GM21447 (cell line): ENCODE measurements around the gene CGB3.
"Not testable (repeated sequence)": the region's sequence is repeated elsewhere in the genome, so short reads cannot be mapped to it uniquely, and the experiment has no call there.

Source experiments
- ATAC-seq: cut with Tn5 transposase; IDR thresholded peaks from one replicate; pipeline ENCODE4 v1.9.1; 2021; ENCODE audit not compliant: unreplicated experiment

The CGB3 gene

DNA sequence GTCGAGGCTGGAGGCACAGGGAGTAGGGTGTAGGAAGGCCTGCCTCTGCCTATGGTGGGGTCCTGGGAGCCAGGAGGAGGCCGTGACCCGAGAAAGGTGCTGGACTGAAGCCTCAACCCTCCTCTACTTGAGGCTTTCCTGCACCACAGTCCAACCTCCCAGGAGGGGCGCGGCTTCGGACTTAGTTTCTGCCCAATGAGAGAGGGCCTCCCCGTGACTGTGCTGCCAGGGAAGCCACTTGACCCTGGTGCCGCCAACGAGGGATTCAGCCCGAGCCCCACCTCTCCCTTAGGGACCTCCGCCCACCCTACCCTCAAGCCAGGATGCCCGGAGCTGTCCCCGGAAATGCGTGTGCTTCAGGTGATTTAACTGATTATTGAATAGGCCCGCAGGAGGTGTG lies at the start of gene CGB3:
Gene CGB3, minus strand, starts transcription at position 101 of the 400 bp plus-strand sequence. CDS start 362 bp downstream, outside the sequence.
- ATAC-seq: not testable (repeated sequence)

DNA sequence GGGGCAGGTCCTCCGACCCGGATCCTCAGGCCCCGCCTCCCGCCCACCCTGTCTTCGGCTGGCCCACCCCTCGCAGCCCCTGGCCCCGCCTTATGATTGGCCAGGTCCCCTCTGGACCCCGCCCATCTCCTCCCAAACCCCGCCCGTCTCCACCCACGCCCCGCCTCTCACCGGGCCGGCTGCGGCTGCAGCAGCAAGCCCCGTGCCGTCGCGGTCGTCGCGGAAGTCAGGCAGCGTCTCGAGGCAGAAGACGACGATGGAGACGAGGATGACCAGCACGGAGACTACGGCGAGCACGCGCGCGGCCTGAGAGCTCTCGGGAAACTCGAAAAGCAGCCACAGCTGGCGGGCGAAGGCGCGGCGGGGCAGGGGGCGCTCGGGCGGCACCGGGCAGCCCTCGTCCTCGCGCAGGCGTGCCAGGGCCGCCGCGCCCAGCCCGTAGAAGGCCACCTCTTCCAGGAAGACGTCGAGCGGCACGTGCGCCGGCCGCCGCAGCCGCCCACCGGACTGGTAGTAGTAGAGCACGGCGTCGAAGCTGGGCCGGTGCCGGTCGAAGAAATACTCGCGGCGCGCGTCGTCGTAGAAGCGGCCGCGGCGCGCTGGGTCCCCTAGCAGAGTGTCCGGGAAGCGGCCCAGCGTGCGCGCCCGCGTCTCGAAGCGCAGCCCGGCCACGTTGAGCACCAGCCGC lies 47.9 kb upstream of the CGB3 start:
- no peak for ATAC-seq

DNA sequence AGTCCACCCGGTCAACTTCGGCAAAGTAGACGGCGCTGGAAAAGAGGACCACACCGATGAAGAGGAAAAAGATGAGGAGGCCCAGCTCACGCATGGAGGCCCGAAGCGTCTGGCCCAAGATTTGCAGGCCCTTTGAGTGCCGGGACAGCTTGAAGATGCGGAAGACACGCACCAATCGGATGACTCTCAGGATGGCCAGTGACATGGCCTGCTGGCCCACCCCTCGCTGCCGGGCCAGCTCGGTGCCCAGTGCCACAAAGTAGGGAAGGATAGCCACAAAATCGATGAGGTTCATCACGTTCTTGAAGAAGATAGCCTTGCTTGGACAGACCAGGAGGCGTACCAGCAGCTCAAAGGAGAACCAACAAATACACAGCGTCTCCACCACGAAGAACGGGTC lies 46.3 kb upstream of the CGB3 start:
- no peak for ATAC-seq

DNA sequence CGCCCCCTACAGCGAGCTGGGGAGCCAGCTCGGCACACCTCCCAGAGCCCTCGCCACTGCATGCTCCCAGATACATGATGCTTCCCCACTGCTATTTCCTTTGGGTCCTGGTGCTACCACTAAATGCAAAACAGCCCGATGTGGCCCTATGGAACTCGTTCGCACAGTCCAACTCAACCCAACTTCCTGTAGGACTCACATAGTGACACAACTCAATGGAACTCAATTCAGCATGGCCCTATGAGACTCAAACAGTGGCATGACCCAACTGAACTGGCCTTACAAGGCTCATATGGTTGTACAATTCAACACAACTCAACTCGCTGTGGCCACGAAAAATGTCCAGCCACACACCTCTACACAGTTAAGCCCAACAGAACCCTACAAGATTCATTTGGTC lies 44.9 kb upstream of the CGB3 start:
- no peak for ATAC-seq

DNA sequence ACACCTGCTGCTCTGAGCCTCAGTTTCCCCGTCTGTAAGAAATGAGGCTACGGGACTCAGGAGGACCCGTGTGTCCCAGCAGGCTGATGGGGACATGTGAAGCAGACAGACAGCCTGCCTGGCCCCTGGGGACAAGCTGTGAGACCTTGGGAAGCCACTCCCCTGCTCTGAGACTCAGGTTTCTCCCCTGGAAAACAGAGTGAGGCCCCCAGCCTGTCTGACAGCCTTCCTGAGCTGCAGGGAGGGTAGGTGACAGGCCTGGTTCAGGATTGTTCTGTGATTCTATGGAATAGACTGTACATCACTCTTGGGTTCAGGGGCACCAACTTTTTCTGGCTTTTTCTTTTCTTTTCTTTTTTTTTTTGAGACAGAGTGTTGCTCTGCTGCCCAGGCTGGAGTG lies 43.4 kb upstream of the CGB3 start:
- no peak for ATAC-seq

DNA sequence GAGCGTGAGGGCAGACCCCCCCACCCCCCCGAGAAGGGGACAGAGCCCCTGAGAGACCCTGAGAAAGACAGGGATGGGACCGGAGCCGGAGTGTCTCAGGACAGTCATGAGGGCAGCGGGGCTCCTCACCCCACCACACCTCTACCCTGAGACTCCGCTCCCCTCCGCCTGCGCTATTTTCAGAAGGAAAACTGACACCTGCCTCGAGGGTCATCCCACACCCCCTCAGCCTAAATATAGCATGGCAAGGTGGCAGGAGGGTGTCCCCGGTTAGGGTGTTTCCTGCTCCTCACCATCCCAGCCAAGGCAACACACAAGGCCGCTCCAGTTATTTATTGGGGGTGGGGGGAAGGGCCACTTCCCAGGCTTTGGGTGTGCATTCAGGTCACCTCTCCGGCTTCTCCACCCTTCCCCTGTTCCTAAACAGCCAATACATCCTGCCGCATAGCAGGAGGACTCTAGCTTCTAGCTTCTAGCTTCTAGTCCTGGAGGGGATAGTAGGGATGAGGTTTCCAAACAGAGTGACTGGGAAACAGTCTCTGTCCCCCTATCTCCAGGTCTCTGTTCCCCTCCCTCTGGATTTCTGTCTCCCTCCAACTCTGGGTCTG lies 41.9 kb upstream of the CGB3 start:
- no peak for ATAC-seq

DNA sequence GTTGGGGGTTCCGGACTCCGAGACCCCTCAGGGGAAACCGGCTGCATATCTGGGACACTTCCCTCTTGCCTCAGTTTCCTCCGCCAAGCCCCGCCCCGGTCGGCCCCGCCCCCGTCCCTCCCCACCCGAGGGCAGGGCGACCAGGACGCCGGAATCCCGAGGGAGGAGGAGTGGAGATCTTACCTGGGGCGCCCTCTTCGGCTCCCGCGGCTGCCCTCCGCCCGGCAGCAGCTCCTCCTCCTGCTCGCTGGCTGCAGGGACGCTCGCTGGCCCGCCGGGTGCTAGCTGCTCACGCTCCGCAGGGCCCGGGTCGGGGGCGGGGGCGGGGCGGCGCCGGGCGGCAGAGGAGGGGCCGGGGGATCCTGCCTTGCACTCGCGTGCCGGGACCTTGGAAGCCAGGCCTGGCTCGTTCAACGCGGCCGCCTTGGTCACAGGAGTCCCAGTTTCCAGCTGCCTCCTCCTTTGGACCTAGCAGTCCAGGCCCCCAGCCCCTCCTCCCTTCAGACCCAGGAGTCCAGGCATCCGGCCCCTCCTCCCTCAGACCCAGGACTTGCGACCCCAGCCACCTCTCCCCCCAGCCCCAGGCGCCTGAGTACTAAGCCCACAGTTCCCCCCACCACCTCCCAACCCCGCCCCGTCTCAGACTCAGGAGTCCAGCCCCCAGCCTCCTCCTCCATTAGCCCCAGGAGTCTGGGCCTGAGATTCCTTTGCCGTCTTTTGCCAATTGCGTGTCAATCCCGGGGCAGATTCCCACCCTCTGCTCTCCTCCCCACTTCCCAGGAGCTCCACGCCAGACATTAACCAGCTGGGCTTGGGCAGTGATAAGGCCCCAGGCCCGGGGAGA lies 40.9 kb upstream of the CGB3 start, which contains the start of gene NTF4:
Gene NTF4, minus strand, starts transcription at position 51 of the 844 bp plus-strand sequence. CDS start 2,821 bp downstream, outside the sequence.
- no peak for ATAC-seq

DNA sequence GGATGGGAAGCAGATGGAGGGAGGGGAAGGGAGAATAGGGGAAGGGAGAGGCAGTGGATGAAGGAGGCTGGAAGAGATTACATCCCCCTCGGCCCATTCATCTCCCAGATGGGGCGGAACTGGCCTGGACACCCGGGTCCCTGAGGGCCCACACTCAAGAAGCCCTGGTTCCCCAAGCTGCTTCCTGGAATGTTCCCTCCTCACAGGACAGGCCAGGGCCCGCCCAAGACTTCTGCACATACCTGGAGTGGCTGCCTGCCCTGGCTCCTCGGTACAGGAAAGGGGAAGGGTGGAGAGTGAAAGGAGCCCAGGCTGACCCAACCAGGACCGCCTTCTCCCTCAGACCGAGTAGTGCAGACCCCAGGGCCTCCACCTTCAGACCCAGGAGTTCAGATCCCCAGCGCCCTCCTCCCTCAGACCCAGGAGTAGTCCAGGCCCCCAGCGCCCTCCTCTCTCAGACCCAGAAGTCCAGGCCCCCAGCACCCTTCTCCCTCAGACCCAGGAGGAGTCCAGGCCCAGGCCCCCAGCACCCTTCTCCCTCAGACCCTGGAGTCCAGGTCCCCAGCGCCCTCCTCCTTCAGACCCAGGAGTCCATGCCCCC lies 40.0 kb upstream of the CGB3 start:
- no peak for ATAC-seq

DNA sequence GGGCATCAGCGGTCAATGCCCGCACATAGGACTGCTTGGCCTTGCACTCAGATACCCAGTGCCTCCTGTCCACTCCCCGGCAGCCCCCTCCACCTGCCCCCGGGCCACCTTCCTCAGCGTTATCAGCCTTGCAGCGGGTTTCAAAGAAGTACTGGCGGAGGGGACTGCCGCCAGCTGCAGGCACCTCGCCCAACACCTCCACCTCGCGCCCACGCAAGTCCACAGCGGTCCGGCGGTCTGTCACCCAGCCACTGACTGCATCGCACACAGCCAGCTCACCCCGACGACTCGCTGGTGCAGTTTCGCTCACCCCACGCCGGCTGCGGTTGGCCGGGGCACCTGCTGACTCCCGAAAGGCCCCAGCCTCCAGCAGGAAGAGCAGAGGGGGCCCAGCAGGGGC lies 37.3 kb upstream of the CGB3 start:
- ATAC-seq: no peak

DNA sequence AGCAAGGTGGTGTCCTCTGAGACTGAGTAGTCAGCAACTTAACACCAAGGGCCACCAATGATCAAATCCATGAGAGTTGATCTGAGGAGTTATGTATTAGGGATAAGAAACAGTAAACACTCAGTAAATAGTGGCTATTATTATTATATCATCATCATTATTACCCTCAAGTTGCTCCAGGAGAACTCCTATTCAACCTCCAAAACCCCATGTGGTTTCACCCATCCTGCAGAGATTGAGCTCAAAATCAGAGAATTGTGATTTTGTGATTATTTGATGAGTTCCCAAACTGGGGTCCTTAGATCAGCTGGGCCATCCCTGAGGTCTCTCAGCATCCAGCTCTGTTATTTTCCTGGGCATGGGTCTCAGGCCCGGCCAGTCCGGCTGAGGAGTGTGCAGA lies 36.9 kb upstream of the CGB3 start:
- no peak for ATAC-seq

DNA sequence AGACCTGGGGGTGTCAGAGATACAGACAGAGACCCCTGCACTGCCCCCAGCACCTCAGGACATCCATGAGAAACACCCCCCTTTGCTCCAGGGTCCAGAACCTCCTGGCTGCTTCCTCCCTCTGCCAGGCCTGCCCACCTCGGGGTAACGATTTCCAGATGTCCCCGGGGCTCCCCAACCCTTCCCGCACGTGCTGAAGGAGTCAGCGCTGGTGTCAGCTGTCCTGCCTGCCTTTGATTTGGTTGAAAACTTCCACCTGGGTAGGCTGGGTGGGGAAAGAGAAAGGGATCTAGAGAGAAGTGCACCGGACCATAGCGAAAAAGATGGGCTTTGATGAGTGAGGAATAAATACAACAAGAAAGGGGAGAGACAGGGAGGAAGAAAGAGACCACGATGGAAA lies 34.9 kb upstream of the CGB3 start:
- no peak for ATAC-seq

DNA sequence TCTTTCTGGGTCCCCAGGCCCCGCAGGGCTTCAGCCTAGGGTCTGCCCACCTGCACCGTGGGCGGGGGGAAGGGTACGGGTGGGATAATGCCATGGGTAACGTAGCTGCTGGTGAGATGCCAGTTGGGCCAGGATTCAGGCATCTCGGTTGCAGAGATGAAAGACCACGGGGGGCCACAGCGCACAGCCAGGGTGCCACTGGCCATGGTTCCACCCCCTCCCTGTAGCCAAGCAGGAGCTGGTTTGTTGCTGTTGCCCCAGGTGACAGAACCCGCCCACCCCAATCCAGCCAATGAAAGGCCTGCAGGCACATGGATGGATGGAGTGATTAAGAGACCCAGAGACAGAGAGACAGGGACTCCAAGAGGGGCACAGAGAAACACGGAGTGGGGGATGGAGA lies 34.4 kb upstream of the CGB3 start:
- ATAC-seq: no peak

DNA sequence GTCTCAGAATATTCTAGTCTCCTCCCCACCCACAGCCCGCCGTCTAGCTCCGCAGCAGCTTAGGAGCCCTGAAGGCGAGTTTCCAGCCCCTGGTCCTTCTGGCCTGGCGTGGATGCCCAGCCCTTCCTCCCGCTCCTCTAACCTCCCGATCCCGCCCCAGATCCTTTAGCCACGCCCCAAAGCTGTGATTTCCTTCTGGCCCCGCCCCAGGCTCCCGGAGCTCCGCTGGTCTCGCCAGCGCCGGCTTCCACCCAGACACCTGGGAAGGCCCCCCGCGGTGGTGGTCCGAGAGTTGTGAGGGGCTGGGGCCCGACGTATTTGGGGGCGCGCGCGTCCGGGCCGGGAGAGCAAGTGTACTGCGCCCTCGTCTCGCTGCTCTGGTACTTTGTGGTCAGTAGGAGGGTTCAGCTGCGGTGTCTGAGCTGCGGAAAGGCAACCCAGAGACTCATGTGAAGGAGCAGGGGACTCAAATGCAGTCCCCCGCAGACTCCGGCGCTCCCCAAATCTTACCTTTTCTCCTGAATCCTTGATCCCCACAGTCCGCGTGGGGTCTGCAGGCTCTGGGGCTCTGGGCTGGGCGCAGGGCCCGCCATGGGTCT lies 33.6 kb upstream of the CGB3 start, which contains the start of gene CGB7:
Gene CGB7, minus strand, starts transcription at position 114 of the 599 bp plus-strand sequence. CDS start 2,374 bp downstream, outside the sequence.
- ATAC-seq: no peak

DNA sequence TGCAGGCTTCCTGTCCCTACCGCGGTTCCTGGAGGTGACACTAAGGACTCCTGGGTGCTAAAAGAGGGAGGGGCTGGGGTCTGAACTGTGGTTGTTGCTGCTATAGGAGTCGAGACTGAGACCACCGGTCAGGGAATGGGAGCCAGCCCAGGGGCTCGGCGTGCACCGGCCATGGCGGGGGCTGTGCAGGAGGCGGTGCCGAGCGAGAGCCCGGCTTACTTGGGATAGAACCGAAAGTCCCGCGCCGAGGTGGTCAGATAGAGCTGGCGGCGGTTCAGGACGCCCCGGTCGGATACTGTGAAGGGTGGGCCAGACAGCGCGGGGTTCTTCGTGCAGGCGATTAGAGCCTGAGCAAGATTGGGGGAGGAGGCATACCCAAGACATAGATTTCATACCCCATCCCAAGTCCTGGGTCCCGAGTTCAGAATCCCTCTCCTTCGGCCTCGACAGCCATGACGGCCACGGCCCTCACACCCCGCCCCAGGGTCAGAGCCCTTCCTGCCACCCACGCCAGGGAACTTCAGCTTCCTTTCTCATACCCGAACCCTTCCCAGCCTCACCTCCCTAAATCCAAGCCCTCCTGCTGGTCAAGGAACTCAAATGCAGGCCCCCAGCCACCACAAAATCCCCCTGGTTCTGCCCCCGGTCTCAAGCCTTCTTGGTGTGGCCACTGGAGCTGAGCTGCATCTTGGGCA lies 32.9 kb upstream of the CGB3 start:
- not testable (repeated sequence) for ATAC-seq

DNA sequence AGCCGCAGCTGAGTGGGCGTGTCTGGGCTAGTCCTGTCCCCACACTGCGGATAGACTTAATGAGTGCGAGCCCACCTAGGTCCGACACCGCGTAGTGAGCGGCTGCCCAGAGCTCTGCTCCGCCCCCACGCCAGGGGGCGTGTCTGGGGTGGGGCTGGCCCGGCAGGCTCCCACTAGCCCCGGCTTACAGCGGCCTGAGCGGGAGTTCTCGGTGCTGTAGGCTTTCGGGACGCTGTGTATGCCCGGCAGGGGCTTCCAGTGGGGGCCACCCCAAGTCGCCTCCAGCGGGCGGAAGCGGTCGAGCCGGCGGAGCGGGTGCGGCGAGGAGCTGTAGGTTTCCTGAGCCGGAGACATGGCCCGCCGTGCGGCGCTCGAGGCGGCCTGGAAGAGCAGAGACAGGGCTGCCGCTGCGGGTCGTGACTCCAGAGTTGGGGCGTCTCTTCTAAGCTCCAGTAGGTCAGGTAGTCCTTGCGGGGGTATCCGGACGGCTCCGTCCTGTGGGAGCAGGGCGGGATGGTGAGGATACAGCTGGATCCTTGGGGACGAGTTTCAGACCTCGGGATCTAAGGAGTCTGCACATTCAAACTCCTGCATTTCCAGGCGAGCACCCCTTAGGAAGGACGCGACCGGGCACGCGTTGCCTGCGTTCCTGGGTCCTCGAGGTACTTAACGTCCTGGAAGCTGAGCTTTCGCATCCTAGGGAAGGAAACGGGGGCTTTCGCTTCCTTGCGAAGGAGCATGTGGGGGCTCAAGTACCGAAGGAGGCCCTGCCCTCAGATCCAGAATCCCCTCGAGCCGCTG lies 32.2 kb upstream of the CGB3 start:
- ATAC-seq: no peak

DNA sequence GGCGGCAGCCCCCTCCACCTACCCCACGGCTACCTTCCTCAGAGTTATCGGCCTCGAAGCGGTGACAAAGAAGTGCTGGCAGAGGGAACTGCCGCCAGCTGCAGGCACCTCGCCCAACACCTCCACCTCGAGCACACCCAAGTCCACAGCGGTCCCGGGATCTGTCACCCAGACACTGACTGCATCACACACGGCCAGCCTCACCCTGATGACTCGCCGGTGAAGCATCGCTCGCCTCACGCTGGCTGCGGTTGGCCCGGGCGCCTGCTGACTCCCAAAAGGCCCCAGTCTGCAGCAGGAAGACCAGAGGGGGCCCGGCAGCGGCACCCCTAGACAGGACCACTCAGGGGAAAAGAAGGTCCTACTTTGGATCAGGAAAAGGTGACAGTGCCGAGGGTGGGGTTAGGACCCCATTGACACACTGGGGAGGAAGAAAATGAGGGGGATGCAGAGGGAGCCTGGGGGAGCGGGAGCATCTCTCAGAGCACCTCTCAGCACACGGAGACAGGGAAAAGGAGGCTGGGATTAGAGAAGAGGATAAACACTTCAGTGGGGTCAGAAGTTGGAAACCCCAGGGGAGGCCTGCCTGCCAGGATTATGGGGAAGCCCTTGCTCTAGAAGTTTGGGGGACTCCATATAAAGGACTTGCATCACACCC lies 26.4 kb upstream of the CGB3 start:
- not testable (repeated sequence) for ATAC-seq

DNA sequence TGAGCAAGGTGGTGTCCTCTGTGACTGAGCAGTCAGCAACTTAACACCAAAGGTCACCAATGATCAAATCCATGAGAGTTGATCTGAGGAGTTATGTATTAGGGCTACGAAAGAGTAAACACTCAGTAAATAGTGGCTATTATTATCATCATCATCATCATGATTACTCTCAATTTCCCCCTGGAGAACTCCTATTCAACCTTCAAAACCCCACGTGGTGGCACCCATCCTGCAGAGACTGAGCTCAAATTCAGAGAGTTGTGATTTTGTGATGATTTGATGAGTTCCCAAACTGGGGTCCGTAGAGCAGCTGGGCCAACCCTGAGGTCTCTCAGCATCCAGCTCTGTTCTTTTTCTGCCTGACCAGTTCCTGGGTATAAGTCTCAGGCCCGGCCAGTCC lies 25.7 kb upstream of the CGB3 start:
- ATAC-seq: not testable (repeated sequence)

DNA sequence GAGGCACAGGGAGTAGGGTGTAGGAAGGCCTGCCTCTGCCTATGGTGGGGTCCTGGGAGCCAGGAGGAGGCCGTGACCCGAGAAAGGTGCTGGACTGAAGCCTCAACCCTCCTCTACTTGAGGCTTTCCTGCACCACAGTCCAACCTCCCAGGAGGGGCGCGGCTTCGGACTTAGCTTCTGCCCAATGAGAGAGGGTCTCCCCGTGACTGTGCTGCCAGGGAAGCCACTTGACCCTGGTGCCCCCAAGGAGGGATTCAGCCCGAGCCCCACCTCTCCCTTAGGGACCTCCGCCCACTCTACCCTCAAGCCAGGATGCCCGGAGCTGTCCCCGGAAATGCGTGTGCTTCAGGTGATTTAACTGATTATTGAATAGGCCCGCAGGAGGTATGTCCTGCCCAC lies 24.9 kb upstream of the CGB3 start, which contains the start of gene CGB8:
Gene CGB8, minus strand, starts transcription at position 101 of the 400 bp plus-strand sequence. CDS start 372 bp downstream, outside the sequence.
- not testable (repeated sequence) for ATAC-seq

DNA sequence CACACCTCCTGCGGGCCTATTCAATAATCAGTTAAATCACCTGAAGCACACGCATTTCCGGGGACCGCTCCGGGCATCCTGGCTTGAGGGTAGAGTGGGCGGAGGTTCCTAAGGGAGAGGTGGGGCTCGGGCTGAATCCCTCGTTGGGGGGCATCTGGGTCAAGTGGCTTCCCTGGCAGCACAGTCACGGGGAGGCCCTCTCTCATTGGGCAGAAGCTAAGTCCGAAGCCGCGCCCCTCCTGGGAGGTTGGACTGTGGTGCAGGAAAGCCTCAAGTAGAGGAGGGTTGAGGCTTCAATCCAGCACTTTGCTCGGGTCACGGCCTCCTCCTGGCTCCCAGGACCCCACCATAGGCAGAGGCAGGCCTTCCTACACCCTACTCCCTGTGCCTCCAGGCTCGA lies 19.4 kb upstream of the CGB3 start, which contains the start of gene CGB5:
Gene CGB5, plus strand, starts transcription at position 301 of the 400 bp plus-strand sequence. CDS start 362 bp downstream, outside the sequence.
- not testable (repeated sequence) for ATAC-seq
